ENCODE results near the gene ANKRD55. TPM values are rescaled to one million over a fixed set of nuclear protein-coding genes. Genes with fewer than 3 reads are reported as not detected.

Gene ANKRD55
- polyA plus RNA-seq, 1 of the 3 experiments (the other 2 are of a cell fraction), result not detected

DNA sequence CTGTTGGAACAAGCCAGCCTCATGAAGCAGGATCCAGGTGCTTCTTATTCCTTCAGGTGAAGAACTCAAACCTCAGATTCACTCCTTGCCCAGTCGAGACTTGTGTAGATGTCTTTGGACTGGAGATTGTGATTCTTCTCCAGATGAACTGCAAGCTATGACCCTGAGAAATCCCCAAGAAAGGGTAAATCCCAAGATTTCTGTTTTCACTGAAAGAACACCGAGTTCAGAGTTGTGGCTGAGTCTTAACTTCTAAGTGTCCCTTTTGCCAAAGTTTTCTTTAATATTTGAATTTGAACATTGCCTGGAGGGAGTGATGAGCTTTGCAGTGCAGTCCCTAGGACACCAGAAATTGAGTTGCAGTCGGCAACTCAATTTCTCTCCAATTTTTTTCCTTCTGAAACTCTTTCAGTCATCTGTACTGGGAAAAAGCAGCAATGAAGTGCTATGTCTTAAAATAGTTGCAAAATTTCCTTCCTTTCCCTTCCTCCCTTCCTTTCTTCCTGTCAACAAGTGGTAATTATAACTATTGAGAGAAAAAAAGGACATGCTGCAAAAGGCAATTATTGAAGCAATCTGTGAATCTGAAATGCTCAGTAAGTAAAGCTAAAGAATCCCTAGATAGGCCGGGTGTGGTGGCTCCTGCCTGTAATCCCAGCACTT is 56.1 kb downstream of the ANKRD55 start:
- H2AFZ ChIP-seq (ENCODE audit: low read depth), result no peak overlapping the region
- WGBS (ENCODE audit: low lambda C conversion rate), result 86% methylated on average over 4 of the region's 4 CpGs
- no peak for TF ChIP-seq GABPA (IDR thresholded peaks at IDR 0.05; ENCODE audit: low read depth)
- no peak for TF ChIP-seq IRF3 (IDR thresholded peaks at IDR 0.05; ENCODE audit: low read depth, low read length)
- no peak for TF ChIP-seq SMC3 (IDR thresholded peaks at IDR 0.05; ENCODE audit: low read depth, low read length)
- TF ChIP-seq, protein P1, sequence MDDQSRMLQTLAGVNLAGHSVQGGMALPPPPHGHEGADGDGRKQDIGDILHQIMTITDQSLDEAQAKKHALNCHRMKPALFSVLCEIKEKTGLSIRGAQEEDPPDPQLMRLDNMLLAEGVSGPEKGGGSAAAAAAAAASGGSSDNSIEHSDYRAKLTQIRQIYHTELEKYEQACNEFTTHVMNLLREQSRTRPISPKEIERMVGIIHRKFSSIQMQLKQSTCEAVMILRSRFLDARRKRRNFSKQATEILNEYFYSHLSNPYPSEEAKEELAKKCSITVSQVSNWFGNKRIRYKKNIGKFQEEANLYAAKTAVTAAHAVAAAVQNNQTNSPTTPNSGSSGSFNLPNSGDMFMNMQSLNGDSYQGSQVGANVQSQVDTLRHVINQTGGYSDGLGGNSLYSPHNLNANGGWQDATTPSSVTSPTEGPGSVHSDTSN (IDR thresholded peaks at IDR 0.05), result no peak
- TF ChIP-seq RXRA (IDR thresholded peaks at IDR 0.05; ENCODE audit: borderline replicate concordance, low read depth), result no peak
- no peak for TF ChIP-seq FOXJ3 (CRISPR knock-in tag; IDR thresholded peaks at IDR 0.05)
- no peak for TF ChIP-seq RCOR1 (IDR thresholded peaks at IDR 0.05; ENCODE audit: low read length)
- TF ChIP-seq, protein P2, sequence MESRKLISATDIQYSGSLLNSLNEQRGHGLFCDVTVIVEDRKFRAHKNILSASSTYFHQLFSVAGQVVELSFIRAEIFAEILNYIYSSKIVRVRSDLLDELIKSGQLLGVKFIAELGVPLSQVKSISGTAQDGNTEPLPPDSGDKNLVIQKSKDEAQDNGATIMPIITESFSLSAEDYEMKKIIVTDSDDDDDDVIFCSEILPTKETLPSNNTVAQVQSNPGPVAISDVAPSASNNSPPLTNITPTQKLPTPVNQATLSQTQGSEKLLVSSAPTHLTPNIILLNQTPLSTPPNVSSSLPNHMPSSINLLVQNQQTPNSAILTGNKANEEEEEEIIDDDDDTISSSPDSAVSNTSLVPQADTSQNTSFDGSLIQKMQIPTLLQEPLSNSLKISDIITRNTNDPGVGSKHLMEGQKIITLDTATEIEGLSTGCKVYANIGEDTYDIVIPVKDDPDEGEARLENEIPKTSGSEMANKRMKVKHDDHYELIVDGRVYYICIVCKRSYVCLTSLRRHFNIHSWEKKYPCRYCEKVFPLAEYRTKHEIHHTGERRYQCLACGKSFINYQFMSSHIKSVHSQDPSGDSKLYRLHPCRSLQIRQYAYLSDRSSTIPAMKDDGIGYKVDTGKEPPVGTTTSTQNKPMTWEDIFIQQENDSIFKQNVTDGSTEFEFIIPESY (IDR thresholded peaks at IDR 0.05; ENCODE audit: borderline replicate concordance, low read depth), result no peak
- no peak for TF ChIP-seq ELF1 (IDR thresholded peaks at IDR 0.05)
- TF ChIP-seq, protein P3, sequence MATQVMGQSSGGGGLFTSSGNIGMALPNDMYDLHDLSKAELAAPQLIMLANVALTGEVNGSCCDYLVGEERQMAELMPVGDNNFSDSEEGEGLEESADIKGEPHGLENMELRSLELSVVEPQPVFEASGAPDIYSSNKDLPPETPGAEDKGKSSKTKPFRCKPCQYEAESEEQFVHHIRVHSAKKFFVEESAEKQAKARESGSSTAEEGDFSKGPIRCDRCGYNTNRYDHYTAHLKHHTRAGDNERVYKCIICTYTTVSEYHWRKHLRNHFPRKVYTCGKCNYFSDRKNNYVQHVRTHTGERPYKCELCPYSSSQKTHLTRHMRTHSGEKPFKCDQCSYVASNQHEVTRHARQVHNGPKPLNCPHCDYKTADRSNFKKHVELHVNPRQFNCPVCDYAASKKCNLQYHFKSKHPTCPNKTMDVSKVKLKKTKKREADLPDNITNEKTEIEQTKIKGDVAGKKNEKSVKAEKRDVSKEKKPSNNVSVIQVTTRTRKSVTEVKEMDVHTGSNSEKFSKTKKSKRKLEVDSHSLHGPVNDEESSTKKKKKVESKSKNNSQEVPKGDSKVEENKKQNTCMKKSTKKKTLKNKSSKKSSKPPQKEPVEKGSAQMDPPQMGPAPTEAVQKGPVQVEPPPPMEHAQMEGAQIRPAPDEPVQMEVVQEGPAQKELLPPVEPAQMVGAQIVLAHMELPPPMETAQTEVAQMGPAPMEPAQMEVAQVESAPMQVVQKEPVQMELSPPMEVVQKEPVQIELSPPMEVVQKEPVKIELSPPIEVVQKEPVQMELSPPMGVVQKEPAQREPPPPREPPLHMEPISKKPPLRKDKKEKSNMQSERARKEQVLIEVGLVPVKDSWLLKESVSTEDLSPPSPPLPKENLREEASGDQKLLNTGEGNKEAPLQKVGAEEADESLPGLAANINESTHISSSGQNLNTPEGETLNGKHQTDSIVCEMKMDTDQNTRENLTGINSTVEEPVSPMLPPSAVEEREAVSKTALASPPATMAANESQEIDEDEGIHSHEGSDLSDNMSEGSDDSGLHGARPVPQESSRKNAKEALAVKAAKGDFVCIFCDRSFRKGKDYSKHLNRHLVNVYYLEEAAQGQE (IDR thresholded peaks at IDR 0.05; ENCODE audit: low read depth, low read length), result no peak
- no peak for TF ChIP-seq RFX5 (IDR thresholded peaks at IDR 0.05; ENCODE audit: low read length)
- TF ChIP-seq TEAD4 (IDR thresholded peaks at IDR 0.05; ENCODE audit: borderline replicate concordance, insufficient read depth), result no peak
- TF ChIP-seq, protein P4, sequence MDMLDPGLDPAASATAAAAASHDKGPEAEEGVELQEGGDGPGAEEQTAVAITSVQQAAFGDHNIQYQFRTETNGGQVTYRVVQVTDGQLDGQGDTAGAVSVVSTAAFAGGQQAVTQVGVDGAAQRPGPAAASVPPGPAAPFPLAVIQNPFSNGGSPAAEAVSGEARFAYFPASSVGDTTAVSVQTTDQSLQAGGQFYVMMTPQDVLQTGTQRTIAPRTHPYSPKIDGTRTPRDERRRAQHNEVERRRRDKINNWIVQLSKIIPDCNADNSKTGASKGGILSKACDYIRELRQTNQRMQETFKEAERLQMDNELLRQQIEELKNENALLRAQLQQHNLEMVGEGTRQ (IDR thresholded peaks at IDR 0.05; ENCODE audit: borderline replicate concordance, low read depth, low read length), result no peak
- no peak for TF ChIP-seq GATA2 (CRISPR knock-in tag; IDR thresholded peaks at IDR 0.05)
- TF ChIP-seq FOSL2 (IDR thresholded peaks at IDR 0.05; ENCODE audit: borderline replicate concordance, low read depth), result no peak
- TF ChIP-seq FOXM1 (IDR thresholded peaks at IDR 0.05; ENCODE audit: low read depth), result no peak
- no peak for TF ChIP-seq CHD2 (IDR thresholded peaks at IDR 0.05; ENCODE audit: low read length, partially characterized antibody)
- TF ChIP-seq POLR2AphosphoS5 (IDR thresholded peaks at IDR 0.05; ENCODE audit: low read depth, low read length), result no peak
- TF ChIP-seq EP300 (IDR thresholded peaks at IDR 0.05; ENCODE audit: borderline replicate concordance in 1 of 2, low read depth in 1 of 2, low read length in 1 of 2), result no peak

More for the DNA sequence above, 56.1 kb downstream of the ANKRD55 start:
- 0 out of 4 replicates have a peak, but pooled peaks cover 0 to 8% of the 10 kb centered on the region in 2 experiments for H3K4me1 ChIP-seq (ENCODE audit: control insufficient read depth in 1 of 2, insufficient read depth in 2 of 2, low read depth in 1 of 2, low read length in 1 of 2)
- H3K4me2 ChIP-seq, result no peak overlapping the region
- ChIA-PET CTCF (interaction anchor here (1.5 kb wide), 1 partner anchor 182 kb away, joined by 4 read pairs; the partner anchor contains the start of gene IL6ST), POLR2A (no interaction called here)
- H4K20me1 ChIP-seq (ENCODE audit: insufficient read depth), result no peaks in the 10 kb centered on the region
- DNase-seq, result no peak
- no peaks in the 10 kb centered on the region for H3K27me3 ChIP-seq (ENCODE audit: insufficient read depth)
- H3K4me3 ChIP-seq (ENCODE audit: low read depth in 2 of 2, low read length in 1 of 2), result no peak overlapping the region
- H3K9me3 ChIP-seq, result no peaks in the 10 kb centered on the region
- H3K27ac ChIP-seq (ENCODE audit: low read depth in 2 of 2, low read length in 1 of 2), result no peak overlapping the region
- H3K9me2 ChIP-seq, result no peaks in the 10 kb centered on the region
- no peaks in the 10 kb centered on the region for H3K36me3 ChIP-seq (replicated peaks in 1 of 2; ENCODE audit: control insufficient read depth in 1 of 2, insufficient read depth in 2 of 2, low read length in 1 of 2)
- no peaks in the 10 kb centered on the region for H3F3A ChIP-seq (replicated peaks; ENCODE audit: insufficient read depth)
- no peaks in the 10 kb centered on the region for H3K79me2 ChIP-seq (ENCODE audit: insufficient read depth)
- no peak overlapping the region for H3K9ac ChIP-seq
